ENCODE measurements around the gene CPNE8.

CPNE8 gene

GRCh38 chr12:38847247-38847646 is 58.1 kb downstream of the CPNE8 start:
- Histone ChIP-seq H3K27ac (replicated peaks) (no peak overlapping the region), H3K27me3 (ENCODE audit: insufficient read depth, poor library complexity, severe bottlenecking) (no peaks in the 10 kb centered on the region), H3K4me3 (replicated peaks; ENCODE audit: insufficient read depth, low read length) (no peak overlapping the region)
- DNase-seq (ENCODE audit: low read depth in 1 of 2, low spot score in 1 of 2) = no peak
- no peak for TF ChIP-seq GABPA (IDR thresholded peaks at IDR 0.05; ENCODE audit: low read depth)
- TF ChIP-seq REST (IDR thresholded peaks at IDR 0.05; ENCODE audit: insufficient replicate concordance, low read depth) = no peak
- no peak for TF ChIP-seq SPI1 (IDR thresholded peaks at IDR 0.05; ENCODE audit: borderline replicate concordance, low read depth)
- TF ChIP-seq POLR2AphosphoS5 (IDR thresholded peaks at IDR 0.05; ENCODE audit: low read depth) = no peak
- no peak for TF ChIP-seq CTCF (IDR thresholded peaks at IDR 0.05; ENCODE audit: insufficient read depth, low read length)

- no peak overlapping the region for H3K27ac ChIP-seq (replicated peaks)
- no peak for DNase-seq (ENCODE audit: low read depth in 1 of 2, low spot score in 1 of 2)
- TF ChIP-seq REST (IDR thresholded peaks at IDR 0.05; ENCODE audit: insufficient replicate concordance, low read depth) (no peak), GABPA (IDR thresholded peaks at IDR 0.05; ENCODE audit: low read depth) (no peak), SPI1 (IDR thresholded peaks at IDR 0.05; ENCODE audit: borderline replicate concordance, low read depth) (no peak), POLR2AphosphoS5 (IDR thresholded peaks at IDR 0.05; ENCODE audit: low read depth) (no peak), CTCF (IDR thresholded peaks at IDR 0.05; ENCODE audit: insufficient read depth, low read length) (no peak)
Observed at GRCh38 chr12:38844267-38844666, 61.1 kb downstream of the CPNE8 start.

GRCh38 chr12:38838056-38838850 is 67.1 kb downstream of the CPNE8 start:
- Histone ChIP-seq H3K27ac (replicated peaks) (no peak overlapping the region), H3K27me3 (ENCODE audit: insufficient read depth, poor library complexity, severe bottlenecking) (no peaks in the 10 kb centered on the region), H3K4me3 (replicated peaks; ENCODE audit: insufficient read depth, low read length) (no peak overlapping the region)
- no peak for TF ChIP-seq CTCF (IDR thresholded peaks at IDR 0.05; ENCODE audit: insufficient read depth, low read length)
- no peak for TF ChIP-seq GABPA (IDR thresholded peaks at IDR 0.05; ENCODE audit: low read depth)
- no peak for TF ChIP-seq REST (IDR thresholded peaks at IDR 0.05; ENCODE audit: insufficient replicate concordance, low read depth)
- no peak for TF ChIP-seq POLR2AphosphoS5 (IDR thresholded peaks at IDR 0.05; ENCODE audit: low read depth)
- TF ChIP-seq SPI1 (IDR thresholded peaks at IDR 0.05; ENCODE audit: borderline replicate concordance, low read depth) = no peak
- DNase-seq (ENCODE audit: low read depth in 1 of 2, low spot score in 1 of 2) = no peak

More at GRCh38 chr12:38844267-38844666, 61.1 kb downstream of the CPNE8 start:
- no peak overlapping the region for H3K4me3 ChIP-seq (replicated peaks; ENCODE audit: insufficient read depth, low read length)
- no peaks in the 10 kb centered on the region for H3K27me3 ChIP-seq (ENCODE audit: insufficient read depth, poor library complexity, severe bottlenecking)

All from HL-60 (cell line).